ENCODE results near the gene PRR30.
"Not testable (repeated sequence)": the region's sequence is repeated elsewhere in the genome, so short reads cannot be mapped to it uniquely, and the experiment has no call there.

Gene PRR30

DNA sequence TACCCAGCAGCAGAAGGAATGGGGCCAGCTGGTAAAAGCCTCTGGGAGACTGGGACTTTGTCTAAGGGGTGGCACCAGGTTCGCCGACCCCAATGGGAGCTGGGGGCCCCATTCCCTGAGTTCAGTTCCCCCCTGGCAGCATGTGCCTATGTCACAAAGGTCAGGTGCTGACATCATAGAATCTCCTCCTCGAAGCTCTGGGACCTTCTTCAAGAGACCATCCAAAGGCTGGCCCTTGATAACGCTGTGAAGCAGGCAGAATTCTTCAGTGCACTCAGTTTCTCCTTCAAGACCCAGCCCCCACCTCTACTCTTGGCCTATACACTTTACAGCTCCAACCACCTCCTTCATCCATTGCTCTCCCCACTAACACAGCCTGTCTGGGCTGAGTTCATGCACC, at the start of gene PRR30:
TSS of gene PRR30 (minus strand) at position 101 of the 400 bp plus-strand sequence. CDS start 1,081 bp downstream, outside the sequence.
- no peak for DNase-seq

DNA sequence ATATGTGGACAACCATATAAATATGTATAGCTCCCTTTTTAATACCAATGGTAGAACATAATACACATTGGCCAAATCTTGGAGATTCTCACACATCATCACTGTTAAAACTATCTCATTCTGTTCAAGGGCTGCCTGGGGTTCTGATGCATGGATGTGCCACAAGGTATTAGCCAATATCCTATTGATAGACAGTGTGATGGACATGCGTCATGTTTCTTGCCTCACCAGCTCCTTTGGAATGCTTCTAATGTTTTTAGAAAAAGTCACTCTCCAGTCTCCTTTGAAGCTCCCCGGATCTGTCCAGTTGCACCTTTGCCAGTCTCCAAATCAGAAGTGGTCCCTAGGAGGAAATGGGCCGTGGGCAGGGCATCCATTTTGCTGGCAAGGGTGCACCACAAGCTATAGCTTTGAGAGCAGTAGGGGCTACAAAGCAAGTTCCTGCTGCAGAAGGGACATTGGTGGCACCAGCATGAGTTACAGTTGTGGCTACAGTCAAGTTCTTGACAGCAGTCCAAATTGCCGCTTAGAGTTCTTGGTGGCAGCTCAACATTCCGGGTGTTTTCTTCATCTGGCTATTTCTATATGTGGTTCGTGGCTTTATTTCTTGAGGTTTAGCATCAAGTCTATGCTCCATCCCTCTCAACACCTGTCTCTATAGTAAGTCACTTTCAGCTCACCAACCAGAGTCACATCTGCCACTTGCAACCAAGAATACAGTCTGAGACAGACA, 47.6 kb upstream of the PRR30 start:
- no peak for DNase-seq

DNA sequence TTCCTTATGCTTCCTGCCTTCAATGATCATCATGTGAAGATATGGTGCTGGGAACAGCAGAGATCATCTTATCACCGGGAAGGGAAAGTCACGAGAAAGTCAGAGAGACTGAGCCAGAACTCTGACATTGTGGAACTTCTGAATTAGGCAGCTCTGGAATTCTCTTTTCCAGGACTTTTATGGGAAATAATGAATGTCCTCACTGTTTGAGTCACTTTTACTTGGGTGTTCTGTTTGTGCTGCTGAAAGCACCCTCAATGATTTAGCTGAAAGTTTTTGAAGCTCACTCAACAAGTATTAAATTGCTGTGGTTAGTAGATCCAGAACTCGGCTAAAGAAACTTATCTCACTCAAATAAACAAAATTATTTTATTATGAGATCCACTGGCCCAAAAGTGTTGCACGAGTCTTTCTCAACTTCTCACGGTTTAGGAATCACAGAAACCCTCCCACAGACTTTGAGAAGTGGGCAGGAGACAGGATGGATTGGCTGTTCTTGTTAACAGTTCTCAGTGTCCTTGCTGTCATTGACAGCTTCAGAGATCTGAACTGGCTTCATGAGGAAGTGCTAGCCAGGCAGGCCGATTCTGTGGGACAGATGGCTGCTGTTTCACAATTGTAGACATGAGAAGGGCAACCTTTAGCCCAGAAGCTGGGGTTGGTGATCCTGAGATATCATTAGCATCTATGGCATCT, 46.3 kb upstream of the PRR30 start:
- no peak for DNase-seq

DNA sequence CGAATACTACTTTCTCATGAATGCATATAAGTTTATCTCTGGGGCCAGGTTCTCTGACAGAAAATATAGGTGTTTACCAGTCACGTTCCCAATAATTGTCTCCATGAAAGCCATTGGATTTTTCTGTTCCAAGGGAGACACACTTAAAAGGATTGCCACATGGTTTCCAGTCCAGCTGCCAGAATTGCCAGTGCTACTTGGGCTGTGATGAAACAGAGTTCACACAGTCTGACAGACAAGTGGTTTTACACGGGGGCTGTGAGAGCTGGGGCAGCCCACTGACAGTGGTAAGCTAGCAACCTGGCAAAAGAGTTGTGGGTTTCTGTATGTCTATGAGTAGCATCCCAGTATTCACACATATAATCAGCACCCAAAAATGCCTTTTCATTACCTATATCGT, 44.9 kb upstream of the PRR30 start:
- no peak for DNase-seq

DNA sequence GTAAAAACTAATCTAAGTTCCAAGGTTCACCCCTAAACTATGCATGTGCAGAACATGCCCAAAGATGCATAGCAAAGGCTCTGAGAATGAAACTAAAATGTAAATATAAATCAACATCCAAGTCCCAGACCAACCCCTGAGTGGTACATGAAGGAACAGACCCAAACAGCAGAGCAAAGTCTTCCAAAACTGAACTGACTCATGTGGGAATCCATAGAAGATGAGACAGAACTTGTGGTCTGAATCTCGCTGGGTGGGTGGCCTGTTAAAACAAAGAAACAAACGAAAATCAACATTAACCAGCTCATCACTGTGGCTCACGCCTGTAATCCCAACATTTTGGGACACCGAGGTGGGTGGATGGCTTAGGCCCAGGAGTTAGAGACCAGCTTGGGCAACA, 43.1 kb upstream of the PRR30 start:
- no peak for DNase-seq

DNA sequence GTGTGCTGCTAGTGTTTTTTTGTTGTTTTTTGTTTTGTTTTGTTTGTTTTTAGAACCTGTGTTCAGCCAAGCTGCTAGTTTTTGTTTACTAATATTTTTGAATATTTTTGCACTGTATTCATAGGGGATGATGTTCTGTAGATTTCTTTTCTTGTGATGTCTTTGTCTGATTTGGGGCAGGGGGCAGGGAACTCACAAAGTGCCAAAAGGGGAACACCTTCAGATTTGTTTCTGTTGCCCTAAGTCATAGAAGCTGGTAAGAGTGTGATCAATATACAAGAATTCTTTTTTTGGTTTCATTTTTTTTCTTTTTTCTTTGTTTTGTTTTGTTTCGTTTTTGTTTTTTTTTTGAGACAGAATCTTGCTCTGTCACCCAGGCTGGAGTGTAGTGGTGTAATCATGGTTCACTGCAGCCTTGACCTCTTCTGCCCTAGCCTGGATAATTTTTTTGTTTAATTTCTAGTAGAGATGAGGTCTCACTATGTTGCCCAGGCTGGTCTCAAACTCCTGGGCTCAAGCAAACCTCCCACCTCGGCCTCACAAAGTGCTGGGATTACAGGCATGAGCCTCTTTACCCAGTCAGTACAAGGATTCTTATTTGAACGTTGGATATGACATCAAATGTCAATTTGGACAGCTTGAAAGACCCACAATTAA, 40.3 kb upstream of the PRR30 start:
- no peak for DNase-seq

DNA sequence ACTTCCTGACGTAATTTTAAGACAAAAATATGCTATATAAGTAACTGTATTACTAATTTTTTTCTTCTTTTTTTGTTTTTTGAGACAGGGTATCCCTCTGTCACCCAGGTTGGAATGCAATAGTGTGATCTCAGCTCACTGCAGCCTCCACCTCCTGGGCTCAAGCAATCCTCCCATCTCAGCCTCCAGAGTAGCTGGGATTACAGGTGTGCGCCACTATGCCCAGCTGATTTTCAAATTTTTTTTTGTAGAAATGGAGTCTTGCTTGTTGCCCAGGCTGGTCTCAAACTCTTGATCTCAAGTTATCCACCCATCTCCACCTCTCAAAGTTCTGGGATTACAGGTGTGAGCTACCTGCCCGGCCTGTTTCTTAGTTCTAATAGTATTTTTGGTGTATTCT, 39.3 kb upstream of the PRR30 start:
- DNase-seq, result no peak

DNA sequence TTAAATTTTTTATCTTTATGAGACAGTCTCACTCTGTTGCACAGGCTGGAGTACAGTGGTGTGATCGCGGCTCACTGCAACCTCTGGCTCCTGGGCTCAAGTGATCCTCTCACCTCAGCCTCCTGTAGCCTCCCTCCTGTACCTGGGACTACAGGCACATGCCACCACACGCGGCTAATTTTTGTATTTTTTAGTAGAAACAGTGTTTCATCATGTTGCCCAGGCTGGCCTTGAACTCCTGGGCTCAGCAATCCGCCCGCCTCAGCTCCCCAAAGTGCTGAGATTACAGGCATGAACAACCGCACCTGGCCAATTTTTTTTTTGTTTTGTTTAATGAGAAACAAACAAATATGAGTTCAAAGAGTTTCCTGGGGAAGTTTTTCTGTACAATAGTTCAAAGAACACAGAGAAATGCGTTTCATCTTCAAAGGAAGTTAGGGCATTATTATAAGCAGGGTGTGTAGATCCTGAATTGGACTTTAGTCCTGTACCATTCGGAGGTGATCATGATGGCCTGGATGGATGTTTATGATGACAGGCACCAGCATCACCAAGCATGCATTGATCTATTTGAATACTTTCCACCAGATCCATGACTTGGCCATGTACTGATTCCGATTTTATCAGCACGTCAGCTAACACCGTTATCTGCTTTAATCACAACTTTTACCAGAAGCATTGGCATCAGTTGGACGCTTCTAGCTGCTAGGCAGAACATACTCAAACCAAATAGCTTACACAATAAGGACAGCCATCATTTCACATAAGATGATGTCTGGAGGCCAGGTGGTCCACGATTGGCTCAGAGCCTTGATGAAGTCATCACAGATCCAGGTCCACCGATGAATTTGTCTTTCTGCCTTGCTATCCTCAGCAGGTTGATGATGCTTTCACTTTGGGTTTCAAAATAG, 38.5 kb upstream of the PRR30 start:
- DNase-seq, result no peak

DNA sequence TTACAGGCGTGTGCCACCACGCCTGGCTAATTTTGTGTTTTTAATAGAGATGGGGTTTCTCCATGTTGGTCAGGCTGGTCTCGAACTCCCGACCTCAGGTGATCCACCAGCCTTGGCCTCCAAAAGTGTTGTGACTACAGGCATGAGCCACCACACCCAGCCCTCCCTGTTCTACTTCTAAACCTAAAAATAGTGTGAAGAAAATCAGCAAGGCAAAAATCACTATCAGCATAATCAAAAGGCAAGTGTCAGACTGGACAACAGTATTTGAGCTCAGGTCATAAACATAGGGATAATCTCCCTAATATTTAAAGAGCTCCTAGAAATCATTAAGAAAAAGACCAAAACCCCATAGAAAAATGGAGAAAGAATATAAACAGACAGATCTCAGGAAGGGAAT, 36.6 kb upstream of the PRR30 start:
- DNase-seq, result not testable (repeated sequence)

DNA sequence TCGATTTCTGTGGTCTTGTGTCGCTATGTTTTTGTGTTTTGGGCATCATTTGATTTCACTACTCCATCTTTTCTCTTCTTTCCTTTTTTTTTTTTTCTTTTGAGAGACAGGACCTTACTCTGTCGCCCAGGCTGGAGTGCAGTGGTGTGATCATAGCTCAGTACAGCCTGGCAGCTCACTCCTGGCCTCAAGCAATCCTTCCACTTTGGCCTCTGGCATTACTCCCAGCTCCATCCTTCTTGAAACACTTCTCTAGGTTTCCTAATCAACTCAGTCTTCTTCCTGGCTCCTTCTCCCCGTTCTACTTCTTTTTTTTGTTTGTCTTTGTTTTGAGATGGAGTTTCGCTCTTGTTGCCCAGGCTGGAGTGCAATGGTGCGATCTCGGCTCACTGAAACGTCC, 36.1 kb upstream of the PRR30 start:
- no peak for DNase-seq

DNA sequence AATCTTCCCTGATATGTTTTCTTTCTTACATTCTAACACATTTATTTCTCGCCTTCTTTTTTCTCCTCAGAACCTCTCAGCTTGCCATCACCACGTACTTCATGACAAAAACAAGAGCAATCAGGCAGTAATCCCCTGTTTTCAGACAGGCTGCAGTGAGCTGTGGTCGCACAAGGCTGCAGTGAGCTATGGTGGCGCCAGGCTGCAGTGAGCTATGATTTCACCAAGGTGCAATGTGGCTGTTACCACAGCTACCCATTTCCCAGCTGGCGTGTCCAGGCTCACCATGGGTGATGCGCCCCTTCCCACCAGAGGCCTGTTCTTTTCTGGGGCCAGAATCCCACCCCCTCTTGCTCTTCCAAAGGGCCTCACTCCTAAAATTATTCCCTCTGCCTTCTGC, 35.4 kb upstream of the PRR30 start:
- DNase-seq, result peak; percentile 14

DNA sequence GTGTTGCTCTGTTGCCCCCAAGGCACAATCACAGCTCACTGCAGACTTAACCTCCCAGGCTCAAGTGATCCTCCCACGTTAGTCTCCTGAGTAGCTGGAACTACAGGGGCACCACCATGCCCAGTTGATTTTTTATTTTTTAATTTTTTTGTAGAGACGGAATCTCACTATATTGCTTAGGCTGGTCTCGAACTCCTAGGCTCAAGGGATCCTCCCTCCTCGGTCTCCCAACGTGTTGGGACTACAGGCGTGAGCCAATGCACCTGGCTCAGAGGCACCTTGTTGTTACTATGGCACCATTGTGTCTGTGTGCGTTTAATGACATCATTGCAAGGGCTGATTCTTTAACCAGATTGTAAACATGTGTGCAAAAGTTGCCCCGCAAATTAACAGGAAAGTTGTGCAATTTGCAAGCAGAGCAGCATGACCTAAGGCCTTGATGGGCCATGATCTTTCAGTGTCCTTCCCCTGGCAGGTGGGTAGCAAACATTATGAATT, 32.2 kb upstream of the PRR30 start:
- no peak for DNase-seq

DNA sequence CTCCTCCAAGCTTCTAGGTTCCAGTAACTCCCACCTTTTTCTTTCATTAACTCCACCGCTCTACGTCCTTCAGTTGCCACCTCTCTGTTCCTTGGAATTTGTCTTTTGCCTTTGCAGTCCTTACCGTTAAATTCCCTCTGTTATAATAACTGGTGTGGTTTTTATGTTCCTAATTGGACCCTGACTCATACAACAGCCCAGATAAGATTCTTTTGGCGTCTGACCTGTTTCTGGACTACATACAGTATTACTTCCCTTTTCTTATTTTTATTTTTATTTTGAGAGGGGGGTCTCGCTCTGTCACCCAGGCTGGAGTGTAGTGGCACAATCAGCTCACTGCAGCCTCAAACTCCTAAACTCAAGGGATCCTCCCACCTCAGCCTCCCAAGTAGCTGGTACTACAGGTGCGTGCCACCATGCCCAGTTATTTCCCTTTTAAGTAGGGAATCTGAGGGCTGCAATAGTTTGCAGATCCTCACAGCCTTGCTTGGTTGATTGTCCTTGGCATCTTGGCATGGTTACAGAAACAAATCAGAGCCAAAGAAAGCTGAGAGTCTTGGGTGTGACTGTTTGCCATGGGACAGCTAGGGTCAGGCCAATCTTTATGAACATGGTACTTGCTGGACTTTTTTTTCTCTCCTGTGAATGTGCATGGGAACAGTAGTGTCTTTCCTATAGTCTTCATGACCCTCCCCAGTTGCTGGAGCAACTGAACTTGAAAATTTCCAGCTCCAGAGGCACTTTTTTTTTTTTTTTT, 31.5 kb upstream of the PRR30 start:
- no peak for DNase-seq

DNA sequence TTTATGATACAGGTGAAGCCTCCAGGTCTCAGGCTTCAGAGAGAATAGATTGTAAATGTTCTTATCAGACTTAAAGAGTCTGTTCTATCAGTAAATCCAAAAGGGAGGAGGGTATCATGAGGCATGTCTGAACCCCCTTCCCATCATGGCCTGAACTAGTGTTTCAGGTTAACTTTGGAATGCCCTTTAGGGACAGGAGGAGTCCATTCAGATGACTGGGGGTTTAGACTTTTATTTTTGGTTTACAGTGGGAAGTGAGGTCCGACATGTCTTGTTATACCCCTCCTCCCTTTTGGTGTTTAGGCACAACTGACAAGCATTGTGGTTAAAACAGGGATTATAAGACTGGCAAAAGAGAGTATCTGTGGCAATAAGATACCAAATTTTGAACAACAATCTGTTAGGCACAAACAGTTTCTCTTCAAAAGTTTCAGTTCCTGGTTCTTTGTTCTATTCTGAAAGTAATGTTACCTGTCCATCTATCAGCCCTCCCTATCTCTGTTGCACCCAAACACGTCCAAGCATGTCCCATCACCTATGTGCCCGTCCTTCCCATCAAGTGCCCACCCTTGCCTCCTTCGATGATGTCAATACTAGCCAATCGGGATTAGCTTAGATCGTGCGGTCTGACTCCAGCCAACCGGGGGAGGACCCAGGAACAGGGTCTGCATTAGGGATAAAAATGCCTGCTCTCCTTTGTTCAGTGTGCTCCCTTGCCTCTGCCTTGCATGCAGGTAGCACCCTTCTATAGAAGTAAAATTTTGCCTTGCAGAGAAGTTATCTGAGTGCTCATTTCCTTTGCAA, 26.0 kb upstream of the PRR30 start:
- DNase-seq, result no peak

DNA sequence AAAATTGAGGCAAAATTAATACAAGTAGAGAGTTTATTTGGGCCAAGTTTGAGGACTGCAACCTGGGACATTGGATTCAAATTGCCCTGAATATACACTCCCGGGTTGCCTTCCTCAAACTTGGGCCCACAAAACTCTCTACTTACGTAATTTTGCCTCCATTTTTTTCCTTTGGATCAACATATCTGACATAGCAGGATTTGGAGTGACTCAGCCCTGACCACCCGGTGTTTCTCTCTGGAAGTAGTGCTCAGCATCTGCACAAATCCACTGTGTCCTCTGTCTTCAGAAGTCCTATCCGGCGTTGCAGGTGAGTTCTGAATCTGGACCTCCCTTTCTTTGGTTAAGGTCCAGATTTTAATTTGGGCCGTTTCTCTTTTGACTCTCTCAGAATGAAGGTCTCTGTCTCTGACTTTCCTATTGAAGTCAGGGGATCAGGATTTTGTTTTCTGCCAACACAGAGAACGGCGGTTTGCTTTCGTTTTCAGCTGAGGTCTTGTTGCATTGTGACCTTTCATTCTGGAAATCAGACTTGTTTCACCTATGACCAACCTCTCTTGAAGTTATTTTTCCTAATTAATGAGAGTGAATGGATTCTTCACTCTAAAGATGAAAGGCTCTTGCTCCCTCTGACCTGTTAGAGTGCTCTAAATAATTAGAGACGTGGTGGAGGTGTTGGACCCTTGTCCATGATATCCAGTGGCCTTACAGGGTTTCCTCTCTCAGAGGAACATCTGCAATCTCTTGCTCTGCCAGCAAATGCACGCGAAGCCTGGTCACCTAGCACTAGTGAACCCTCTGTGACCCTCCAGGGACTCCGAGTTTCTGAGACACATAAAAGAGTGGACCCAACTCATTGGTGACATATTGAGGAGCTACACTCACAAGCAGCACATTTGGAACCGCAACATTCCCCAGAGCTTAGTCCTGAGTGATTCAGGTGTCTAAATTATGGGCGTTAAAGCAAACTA, 23.2 kb upstream of the PRR30 start:
- DNase-seq, result no peak

DNA sequence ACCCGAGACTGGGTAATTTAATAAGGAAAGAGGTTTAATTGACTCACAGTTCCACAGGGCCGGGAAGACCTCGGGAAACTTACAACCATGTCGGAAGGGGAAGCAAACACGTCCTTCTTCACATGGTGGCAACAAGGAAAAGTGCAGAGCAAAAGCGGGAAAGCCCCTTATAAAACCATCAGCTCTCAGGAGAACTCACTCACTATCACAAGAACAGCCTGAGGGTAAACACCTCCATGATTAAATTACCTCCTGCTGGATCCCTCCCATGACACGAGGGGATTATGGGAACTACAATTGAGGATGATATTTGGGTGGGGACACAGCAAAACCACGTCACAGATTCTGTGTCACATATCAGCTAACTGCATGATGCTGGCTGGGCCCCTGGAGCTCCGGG, 21.0 kb upstream of the PRR30 start:
- no peak for DNase-seq

DNA sequence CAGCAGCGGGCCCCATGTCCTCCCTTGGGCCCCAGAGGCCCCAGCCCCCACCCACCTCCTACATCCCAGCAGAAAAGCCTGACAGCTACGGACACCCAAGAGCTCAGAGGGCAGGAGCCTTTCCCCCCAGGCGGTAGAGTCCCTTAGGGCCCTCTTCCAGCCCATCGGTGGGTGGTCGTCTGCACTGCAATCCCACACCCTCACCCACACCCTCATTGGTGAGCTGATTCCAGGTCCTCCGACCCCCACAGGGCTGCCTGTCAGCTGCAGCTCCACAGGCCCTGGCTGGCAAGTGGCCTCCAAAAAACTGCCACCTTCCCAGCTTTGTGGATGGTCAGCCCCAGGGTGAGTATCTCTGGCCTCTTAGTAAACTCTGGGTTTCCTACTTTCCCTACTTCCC, 20.1 kb upstream of the PRR30 start:
- no peak for DNase-seq

DNA sequence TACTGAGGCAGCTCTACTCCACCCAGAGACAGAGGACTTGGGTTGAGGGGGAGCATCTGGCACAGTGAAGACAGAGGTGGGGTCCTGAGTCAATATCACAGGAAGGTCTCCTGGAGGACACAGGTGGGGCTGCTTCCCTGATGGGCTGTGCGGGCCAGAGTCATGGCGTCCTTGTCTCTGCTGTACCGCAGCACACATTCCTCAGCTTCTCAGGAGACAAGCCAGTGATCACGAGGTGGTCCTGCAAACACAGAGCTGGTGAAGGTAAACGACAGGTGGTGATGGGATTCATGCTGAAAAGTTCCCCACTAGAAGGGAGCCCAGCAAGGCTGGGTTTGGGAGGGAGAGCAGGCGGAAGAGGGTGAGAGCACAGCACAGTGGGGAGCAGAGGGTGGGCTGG, 19.3 kb upstream of the PRR30 start:
- DNase-seq, result no peak

DNA sequence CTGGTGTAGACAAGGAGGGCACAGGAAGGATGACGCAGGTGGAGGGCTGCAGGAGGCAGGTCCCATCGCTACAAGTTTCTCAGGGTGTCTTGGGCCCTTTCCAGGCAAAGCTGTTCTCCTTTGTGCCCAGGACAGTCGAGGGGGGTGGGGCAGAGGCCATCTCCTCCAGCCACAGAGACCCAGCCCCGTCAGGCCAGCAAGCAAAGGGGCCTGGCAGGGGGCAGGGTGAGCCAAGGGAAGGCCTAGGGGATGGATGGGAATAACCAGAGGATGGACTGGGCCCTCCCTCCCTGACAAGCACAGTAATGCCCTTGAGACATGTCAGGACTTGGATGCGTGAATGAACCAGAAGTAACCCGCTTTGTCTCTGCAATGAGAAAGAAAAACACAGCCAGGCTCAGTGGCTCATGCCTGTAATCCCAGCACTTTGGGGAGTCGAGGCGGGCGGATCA, 15.9 kb upstream of the PRR30 start:
- no peak for DNase-seq

DNA sequence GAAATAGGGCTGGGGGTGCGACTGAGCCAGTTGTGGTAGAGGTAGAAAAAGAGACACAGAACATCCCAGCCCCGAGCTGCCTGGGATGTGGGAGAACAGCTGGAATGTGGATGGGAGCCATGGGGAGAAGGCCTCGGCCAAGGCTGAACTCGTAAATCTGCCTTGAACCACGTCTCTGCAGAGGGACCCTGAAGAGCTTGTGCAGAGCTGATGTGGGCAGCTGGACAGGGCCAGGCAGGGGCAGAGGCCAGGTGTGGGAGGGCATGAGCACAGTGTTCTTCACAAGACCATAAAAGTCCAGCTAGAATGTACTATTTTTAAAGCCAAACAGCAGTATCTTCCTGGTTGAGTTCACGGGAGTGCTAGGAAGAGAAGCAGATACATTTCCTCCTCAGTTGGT, 15.3 kb upstream of the PRR30 start:
- no peak for DNase-seq
